ELR (cell line): ENCODE measurements around the gene FNBP1.
"Not testable (repeated sequence)": the region's sequence is repeated elsewhere in the genome, so short reads cannot be mapped to it uniquely, and the experiment has no call there.

ENCODE experiments used
- DNase-seq: peaks from one replicate; pipeline ENCODE4 v3.0.0-alpha.2; 2015; ENCODE audit warnings: low read depth

Gene FNBP1

DNA sequence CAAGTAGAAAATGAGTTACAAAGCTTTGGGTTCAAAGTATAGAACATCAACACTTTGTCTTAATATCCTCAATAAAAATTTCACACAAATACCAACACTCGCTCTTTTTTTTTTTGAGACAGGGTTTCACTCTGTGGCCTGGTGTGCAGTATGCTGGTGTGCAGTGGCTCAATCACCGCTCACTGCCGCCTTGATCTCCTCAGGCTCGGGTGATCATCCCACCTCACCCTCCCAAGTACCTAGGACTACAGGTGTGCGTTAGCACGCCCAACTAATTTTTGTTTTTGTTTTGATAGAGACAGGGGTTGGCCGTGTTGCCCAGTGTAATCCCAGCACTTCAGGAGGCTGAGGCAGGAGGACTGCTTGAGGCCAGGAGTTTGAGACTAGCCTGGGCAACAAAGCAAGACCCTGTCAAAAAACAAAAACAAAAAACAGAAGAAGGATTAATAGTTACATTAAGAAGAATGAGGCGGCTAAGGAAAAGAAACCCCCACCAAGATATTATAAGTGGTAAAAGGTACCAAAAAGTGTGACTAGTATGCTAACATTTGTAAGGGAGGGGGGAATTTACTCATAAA lies 20.3 kb downstream of the FNBP1 start:
- DNase-seq = no peak

- not testable (repeated sequence) for DNase-seq
Measured at GRCh38 chr9:130021842-130022241, 21.1 kb downstream of the FNBP1 start.

DNA sequence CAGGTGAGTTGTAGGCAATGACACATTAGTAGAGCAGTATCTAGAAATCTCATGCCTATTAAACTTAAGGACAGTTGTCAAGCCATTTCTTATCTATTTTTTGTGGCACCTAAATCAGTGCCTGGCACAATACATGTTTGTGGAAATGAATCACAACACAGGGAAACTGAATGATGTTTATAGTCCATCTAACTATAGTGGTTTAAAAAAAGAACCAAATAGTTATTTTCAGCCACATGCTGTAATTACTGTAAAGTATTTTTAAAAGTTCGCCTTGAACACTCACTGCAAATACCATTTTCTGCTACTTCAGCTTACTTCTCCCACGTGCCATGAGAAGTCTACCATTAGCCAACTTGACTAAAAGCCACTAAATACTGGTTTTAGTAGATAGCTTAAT lies 21.9 kb downstream of the FNBP1 start:
- no peak for DNase-seq

DNA sequence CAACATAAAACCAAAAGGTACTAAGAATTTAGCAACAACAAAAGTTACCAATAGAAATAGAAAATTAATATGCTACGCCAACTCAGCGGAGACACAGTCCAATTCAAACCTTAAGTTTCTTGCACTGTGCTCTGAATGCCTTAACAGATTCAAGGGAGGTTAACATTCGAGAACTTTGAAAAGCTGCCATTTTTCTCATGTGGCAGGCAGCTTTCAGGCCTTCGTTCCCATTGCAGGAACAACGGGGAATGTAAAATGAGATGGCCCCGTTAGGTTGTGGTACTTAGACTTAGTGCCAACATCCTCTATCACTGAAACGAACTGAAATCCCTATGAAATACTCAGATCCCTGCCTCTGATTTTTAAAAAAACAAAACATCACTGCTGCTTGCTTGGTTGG lies 22.4 kb downstream of the FNBP1 start:
- no peak for DNase-seq

DNA sequence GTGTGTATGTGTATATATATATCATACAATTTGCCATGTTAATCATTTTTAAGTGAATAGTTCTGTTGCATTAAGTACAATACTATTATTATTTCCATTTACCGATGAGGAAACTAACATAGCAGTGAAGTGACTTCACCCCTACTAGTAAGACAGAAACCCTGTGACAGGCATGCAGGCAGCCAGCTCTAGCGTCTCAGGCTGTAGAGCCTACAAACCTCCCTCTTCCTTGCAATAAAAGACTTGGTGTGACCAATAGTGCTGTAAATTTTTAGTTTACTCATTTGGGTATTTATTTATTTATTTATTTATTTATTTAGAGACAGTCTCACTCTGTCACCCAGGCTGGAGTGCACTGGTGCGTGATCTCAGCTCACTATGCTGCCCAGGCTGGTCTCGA lies 24.7 kb downstream of the FNBP1 start:
- no peak for DNase-seq

DNA sequence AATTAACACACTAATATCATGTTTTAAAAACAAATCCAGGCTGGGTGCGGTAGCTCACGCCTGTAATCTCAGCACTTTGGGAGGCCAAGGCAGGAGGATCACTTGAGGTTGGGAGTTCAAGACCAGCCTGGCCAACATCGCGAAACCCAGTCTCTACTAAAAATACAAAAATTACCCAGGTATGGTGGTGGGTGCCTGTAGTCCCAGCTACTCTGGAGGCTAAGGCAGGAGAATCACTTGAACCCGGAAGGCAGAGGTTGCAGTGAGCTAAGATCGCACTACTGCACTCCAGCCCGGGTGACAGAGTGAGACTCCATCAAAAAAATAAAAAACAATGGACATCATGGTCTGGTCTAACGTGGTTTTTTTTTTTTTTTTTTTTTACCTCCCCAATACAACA lies 25.5 kb downstream of the FNBP1 start:
- not testable (repeated sequence) for DNase-seq

DNA sequence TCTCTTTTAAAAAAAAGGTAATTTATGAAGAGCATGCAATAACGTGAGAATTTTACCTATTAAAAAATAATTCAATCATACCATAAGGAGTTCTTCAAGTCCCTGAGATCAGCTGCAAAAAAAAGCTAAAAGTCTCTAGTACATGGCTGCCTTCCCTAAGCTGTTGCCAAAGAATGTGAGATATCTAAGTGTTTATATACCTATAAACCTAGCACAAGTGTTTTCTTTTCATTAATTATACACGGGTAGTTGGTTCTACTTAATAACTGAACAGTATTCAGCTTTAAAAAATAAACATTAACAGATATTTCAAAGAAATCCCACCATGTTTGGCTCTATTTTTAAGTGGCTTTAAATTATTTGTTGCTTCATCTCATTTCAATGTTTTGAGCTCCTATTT lies 25.9 kb downstream of the FNBP1 start:
- no peak for DNase-seq

GRCh38 chr9:130015353-130016019 lies 27.5 kb downstream of the FNBP1 start:
- no peak for DNase-seq

DNA sequence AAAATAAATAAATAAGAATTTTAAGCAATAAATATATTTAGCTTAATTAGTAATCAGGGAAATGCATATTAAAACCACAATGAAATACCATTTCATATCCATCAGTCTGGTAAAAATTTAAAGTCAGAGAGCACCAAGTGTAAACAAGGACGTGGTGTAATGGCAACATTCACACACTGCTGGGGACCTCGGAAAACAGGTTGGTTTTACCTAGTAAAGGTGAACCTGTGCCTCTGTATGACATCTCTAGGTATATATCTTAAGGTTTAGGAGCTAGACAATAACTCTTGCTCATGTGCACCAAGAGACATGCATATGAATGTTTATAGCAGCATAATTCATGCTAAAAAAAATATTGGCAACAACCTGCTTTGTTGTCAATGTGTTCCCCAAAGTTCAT lies 29.7 kb downstream of the FNBP1 start:
- DNase-seq = no peak

DNA sequence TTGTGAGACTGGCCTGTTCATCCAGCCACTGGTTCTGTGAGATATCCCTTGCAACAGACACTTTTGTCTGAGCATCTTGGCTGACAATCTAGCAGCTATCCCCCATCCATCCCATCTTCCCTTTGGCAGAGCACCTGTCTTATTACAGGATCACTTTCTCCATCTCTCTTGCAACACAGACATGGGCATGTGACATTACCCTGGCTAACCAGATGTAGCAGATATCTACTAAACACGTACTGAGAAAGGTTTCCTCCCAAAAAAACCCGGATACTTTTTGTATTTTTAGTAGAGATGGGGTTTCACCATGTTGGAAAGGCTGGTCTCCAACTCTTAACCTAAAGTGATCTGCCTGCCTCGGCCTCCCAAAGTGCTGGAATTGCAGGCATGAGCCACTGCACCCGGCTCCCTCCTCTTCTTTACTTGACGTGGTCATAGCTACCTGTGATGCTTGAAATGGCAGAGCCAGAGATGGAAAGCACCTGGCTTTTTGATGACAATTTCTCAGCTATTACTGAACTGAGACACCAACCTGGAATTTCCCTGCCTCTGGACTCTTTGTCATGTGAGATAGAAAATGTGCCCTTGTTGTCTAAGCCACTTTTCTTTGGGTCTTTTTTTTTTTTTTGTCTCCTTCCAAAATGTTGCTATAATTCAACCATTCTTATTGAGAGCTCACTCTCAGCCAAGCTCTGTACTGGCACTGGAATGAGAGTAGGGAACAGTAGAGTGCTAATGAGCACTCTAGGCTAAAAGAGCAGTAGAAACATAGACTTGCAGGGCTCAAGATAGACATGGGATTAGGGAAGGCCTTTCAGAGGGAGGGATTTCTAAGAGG lies 32.6 kb downstream of the FNBP1 start:
- DNase-seq = no peak

GRCh38 chr9:130009546-130009945 lies 33.4 kb downstream of the FNBP1 start:
- DNase-seq = not testable (repeated sequence)

- no peak for DNase-seq
Measured at GRCh38 chr9:130008538-130008937, 34.5 kb downstream of the FNBP1 start.

DNA sequence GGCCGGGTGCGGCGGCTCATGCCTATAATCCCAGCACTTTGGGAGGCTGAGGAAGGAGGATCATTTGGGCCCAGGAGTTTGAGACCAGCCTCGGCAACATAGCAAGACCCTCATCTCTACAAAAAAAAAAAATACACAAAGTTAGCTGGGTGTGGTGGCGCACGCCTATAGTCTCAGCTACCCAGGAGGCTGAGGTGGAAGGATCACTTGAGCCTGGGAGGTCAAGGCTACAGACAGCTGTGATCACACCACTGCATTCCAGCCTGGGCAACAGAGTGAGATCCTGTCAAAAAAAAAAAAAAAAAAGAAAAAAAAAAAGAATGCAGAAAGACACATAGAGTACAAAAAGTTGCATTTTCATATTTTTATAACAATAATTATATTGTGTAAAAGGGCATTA lies 36.0 kb downstream of the FNBP1 start:
- DNase-seq = not testable (repeated sequence)

- DNase-seq = no peak
Measured at GRCh38 chr9:130003943-130004552, 38.9 kb downstream of the FNBP1 start.

DNA sequence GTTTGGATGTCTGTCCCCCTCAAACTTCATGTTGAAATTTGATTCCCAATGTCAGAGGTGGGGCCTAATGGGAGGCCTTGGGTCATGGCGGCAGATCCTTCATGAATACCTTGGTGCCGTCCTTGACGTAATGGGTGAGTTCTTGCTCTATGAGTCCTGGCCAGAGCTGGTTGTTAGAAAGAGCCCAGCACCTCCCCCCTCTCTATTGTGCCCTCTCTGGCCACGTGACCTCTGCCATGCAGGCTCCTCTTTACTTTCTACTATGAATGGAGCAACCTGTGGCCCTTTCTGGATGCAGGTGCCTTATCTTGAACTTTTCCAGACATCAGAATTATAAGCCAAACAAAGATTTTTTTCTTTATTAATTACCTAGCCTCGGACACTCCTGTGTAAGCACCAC lies 40.7 kb downstream of the FNBP1 start:
- DNase-seq = no peak

- DNase-seq = no peak
Measured at GRCh38 chr9:130001190-130001589, 41.8 kb downstream of the FNBP1 start.

GRCh38 chr9:129999141-129999510 lies 43.9 kb downstream of the FNBP1 start:
- no peak for DNase-seq

GRCh38 chr9:129998491-129999140 lies 44.4 kb downstream of the FNBP1 start:
- DNase-seq = no peak

DNA sequence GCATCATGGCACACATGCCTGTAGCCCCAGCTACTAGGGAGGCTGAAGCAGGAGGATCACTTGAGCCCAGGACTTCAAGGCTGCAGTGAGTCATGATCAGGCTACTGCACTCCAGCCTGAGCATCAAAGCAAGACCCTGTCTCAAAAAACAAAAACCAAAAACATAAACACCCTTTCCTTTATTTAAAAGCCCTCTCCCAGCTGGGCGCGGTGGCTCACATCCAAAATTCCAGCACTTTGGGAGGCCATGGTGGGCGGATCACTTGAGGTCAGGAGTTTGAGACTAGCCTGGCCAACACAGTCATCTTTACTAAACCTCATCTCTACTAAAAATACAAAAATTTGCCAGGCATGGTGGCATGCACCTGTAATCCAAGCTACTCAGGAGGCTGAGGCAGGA lies 45.3 kb downstream of the FNBP1 start:
- DNase-seq = not testable (repeated sequence)

DNA sequence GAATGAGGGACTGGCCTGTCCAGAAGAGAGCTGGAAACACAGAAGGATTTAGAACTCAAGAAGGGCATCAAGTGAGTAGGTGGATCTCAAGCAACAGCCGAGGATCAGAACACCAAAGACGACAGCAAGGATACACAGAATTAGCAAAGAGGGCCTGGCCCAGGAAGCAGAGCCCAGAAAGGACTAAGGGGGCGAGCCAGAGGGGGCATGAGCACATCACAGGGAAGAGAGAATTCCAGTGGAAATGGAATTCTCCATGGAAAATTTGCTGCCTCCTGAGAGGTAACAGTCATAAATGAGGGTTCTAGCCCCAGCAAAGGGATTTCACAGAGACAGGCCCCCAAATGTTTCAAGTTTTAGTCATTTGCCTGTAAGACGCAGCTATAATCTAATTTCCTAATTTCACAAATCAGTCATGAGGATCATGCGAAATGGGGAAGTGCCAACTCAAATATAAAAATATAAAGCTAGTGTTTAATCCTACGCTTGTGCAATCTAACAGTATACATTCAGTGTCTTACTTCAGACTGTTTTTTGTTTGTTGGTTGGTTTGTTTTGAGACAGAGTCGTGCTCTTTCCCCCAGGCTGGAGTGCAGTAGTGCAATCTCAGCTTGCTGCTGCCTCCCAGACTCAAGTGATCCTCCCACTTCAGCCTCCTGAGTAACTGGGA lies 46.7 kb downstream of the FNBP1 start:
- no peak for DNase-seq

DNA sequence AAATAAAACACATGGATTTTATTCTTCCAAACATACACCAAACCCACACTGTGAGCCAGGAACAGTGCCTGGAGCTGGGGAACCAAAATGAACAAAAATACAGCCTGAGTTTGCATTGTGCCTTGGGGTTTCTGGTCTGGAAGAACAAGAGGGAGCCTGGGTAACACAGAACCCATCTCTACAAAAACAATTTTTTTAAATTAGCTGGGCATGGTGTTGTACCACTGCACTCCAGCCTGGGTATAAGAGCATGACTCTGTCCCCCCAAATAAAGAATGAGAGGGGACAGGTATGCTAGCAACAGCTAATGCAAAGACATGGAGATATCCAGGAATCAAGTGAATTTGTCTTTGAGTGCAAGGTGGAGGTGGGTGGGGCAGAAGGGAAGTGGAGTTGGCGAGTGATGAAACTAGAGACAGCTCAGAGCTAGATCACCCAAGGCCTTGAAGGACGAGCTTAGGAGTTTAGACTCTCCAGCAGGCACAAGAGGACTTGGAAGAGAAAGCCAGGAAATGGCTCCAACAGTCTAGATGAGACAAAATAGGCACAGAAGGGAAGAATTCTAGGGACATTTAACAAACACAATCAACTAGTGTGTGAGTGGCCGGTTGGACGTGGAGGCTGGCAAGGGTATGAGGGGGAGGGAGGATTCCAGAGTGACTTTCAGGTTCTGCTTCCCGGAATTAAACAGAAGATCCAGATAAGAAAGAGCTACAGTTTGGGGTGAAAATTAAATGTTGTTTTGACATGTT lies 47.4 kb downstream of the FNBP1 start:
- DNase-seq = peak; percentile 82
